Suprapubic skin (tissue), 4 donors: Measurements from ENCODE around the gene ATXN2L. TPM values are rescaled to one million over a fixed set of nuclear protein-coding genes. Genes with fewer than 3 reads are reported as not detected.

ENCODE experiments used
- DNase-seq, 2 donors: peaks; one replicate each; pipeline ENCODE4 v3.0.0-alpha.2; 2019; ENCODE audit warnings: low spot score in 2 of 2
- H3K27ac ChIP-seq: fragments of 200-600 bp; sonication (generic); one replicate; pipeline ENCODE4 v1.5.1; 2019
- H3K27me3 ChIP-seq: fragments of 200-600 bp; sonication (generic); one replicate; pipeline ENCODE4 v1.5.1; 2019
- H3K36me3 ChIP-seq: fragments of 200-600 bp; sonication (generic); one replicate; pipeline ENCODE4 v1.5.1; 2019
- H3K4me1 ChIP-seq: fragments of 200-600 bp; sonication (generic); one replicate; pipeline ENCODE4 v1.5.1; 2019
- H3K4me3 ChIP-seq: fragments of 200-600 bp; sonication (generic); one replicate; pipeline ENCODE4 v1.5.1; 2019; ENCODE audit warnings: mild to moderate bottlenecking
- H3K9me3 ChIP-seq: fragments of 200-600 bp; sonication (generic); one replicate; pipeline ENCODE4 v1.5.1; 2019
- CTCF ChIP-seq, 2 donors: fragments of 200-600 bp in 1 of 2; fragments of 450-650 bp in 1 of 2; sonication (generic) in 1 of 2; IDR thresholded peaks; one replicate each; pipeline ENCODE4 v1.5.1; 2016 to 2019; ENCODE audit warnings: antibody characterized with exemption in 2 of 2, mild to moderate bottlenecking in 1 of 2, moderate library complexity in 1 of 2
- EP300 ChIP-seq: sonication (generic); formaldehyde crosslinking; IDR thresholded peaks from one replicate; pipeline ENCODE4 v1.6.1; 2017; ENCODE audit warnings: antibody characterized with exemption
- POLR2A ChIP-seq, 2 donors: fragments of 450-650 bp; IDR thresholded peaks; one replicate each; pipeline ENCODE4 v1.6.1; 2017; ENCODE audit warnings: antibody characterized with exemption in 2 of 2, mild to moderate bottlenecking in 2 of 2, moderate library complexity in 2 of 2
- POLR2AphosphoS5 ChIP-seq, 3 donors: sonication (generic); formaldehyde crosslinking; IDR thresholded peaks; one replicate each; pipeline ENCODE4 v1.6.1; 2017; ENCODE audit warnings: antibody characterized with exemption in 3 of 3
- WGBS: methylation state at CpG from one replicate; pipeline ENCODE4 v1.1.5; 2018; 5-methylcytosine and 5-hydroxymethylcytosine counted together
- total RNA-seq, 4 donors: library from RNA; depleted of rRNA; stranded (reverse); fragments of >200 nt; gene quantifications; one replicate each; pipeline ENCODE4 v1.1.0, GENCODE V29; 2016

Gene ATXN2L
- total RNA-seq, 4 donors from 2014 or later, result 88.5 to 236 (median 148) TPM

GRCh38 chr16:28829747-28830146 is 6.9 kb downstream of the ATXN2L start:
- no peak for DNase-seq
- 97% methylated on average over 13 of the region's 13 CpGs for WGBS
- Histone ChIP-seq H3K27me3 (no peaks in the 10 kb centered on the region), H3K36me3 (peaks cover 92% of the 10 kb centered on the region), H3K4me3 (no peak overlapping the region), H3K4me1 (peaks cover 14% of the 10 kb centered on the region), H3K9me3 (no peaks in the 10 kb centered on the region), H3K27ac (no peak overlapping the region)
- TF ChIP-seq EP300 (no peak), CTCF (IDR thresholded peaks at IDR 0.05) (no peak), POLR2AphosphoS5 (IDR thresholded peaks at IDR 0.05) (no peak)

GRCh38 chr16:28830531-28830930 is 7.7 kb downstream of the ATXN2L start:
- 81% methylated on average over 13 of the region's 13 CpGs for WGBS

GRCh38 chr16:28834349-28834748 is 11.6 kb downstream of the ATXN2L start:
- no peak overlapping the region for H3K27ac ChIP-seq
- H3K9me3 ChIP-seq, result no peaks in the 10 kb centered on the region
- H3K4me1 ChIP-seq, result no peaks in the 10 kb centered on the region
- no peak overlapping the region for H3K4me3 ChIP-seq
- H3K36me3 ChIP-seq, result peaks cover 83% of the 10 kb centered on the region
- TF ChIP-seq POLR2AphosphoS5 (IDR thresholded peaks at IDR 0.05), result no peak
- no peak for TF ChIP-seq EP300
- TF ChIP-seq CTCF (IDR thresholded peaks at IDR 0.05), result no peak
- no peak for TF ChIP-seq POLR2A (IDR thresholded peaks at IDR 0.05)
- no peaks in the 10 kb centered on the region for H3K27me3 ChIP-seq
- WGBS, result 97% methylated on average over 14 of the region's 14 CpGs
- DNase-seq, result no peak

More at GRCh38 chr16:28830531-28830930, 7.7 kb downstream of the ATXN2L start:
- H3K27me3 ChIP-seq, result no peaks in the 10 kb centered on the region
- H3K4me1 ChIP-seq, result peaks cover 6% of the 10 kb centered on the region
- H3K4me3 ChIP-seq, result no peak overlapping the region
- H3K36me3 ChIP-seq, result peaks cover 97% of the 10 kb centered on the region
- DNase-seq, result no peak
- no peak for TF ChIP-seq POLR2AphosphoS5 (IDR thresholded peaks at IDR 0.05)
- TF ChIP-seq CTCF (IDR thresholded peaks at IDR 0.05), result no peak
- TF ChIP-seq POLR2A (IDR thresholded peaks at IDR 0.05), result no peak
- no peak for TF ChIP-seq EP300
- no peak overlapping the region for H3K27ac ChIP-seq
- H3K9me3 ChIP-seq, result no peaks in the 10 kb centered on the region

GRCh38 chr16:28834873-28835863 is 12.4 kb downstream of the ATXN2L start:
- H3K4me1 ChIP-seq, result peaks cover 3% of the 10 kb centered on the region
- no peak overlapping the region for H3K4me3 ChIP-seq
- H3K27ac ChIP-seq, result no peak overlapping the region
- H3K36me3 ChIP-seq, result peaks cover 75% of the 10 kb centered on the region
- 94% methylated on average over 15 of the region's 25 CpGs for WGBS
- no peaks in the 10 kb centered on the region for H3K27me3 ChIP-seq
- TF ChIP-seq POLR2A (IDR thresholded peaks at IDR 0.05) (no peak), EP300 (no peak), CTCF (IDR thresholded peaks at IDR 0.05) (no peak), POLR2AphosphoS5 (IDR thresholded peaks at IDR 0.05) (no peak)
- DNase-seq, result no peak
- H3K9me3 ChIP-seq, result no peaks in the 10 kb centered on the region
